ENCODE data around the gene KLRG1. TPM values are rescaled to one million over a fixed set of nuclear protein-coding genes. Genes with fewer than 3 reads are reported as not detected.

Gene KLRG1
- total and polyA plus RNA-seq, 4 donors = 0.95 to 2.8 (median 2.6) TPM

- TF ChIP-seq REST (IDR thresholded peaks at IDR 0.05) = no peak
These were observed 18.9 kb upstream of the KLRG1 start (continued) for GRCh38 chr12:8970432-8970831.

GRCh38 chr12:8980137-8980536 lies 9.2 kb upstream of the KLRG1 start:
- H3K36me3 ChIP-seq (ENCODE audit: control insufficient read depth in 4 of 4, insufficient read depth in 3 of 4, low read depth in 1 of 4, low read length in 3 of 4) = no peaks in the 10 kb centered on the region
- H3K9ac ChIP-seq (ENCODE audit: low read depth in 1 of 2, low read length in 2 of 2) = no peak overlapping the region
- no peaks in the 10 kb centered on the region for H3K27me3 ChIP-seq (ENCODE audit: control insufficient read depth in 4 of 4, insufficient read depth in 4 of 4, low read length in 3 of 4)
- no peak for TF ChIP-seq RXRA (IDR thresholded peaks at IDR 0.05)
- no peak for TF ChIP-seq EGR1 (IDR thresholded peaks at IDR 0.05; ENCODE audit: low read depth in 2 of 2)
- TF ChIP-seq SP1 (IDR thresholded peaks at IDR 0.05) = no peak
- peaks cover 0 to 4% (median under 1%) of the 10 kb centered on the region in 4 donors for H3K9me3 ChIP-seq (ENCODE audit: control insufficient read depth in 4 of 4, low read length in 3 of 4)
- H3K4me3 ChIP-seq (ENCODE audit: low read depth in 1 of 3, low read length in 3 of 3) = no peak overlapping the region
- DNase-seq (ENCODE audit: low spot score) = no peak
- H3K27ac ChIP-seq (ENCODE audit: low read depth in 1 of 2, low read length in 2 of 2) = no peak overlapping the region
- 91% methylated on average over 3 of the region's 3 CpGs for WGBS
- no peaks in the 10 kb centered on the region for H3K4me1 ChIP-seq (ENCODE audit: control insufficient read depth in 4 of 4, insufficient read depth in 4 of 4, low read length in 3 of 4)

- TF ChIP-seq ATF3 (IDR thresholded peaks at IDR 0.05) = no peak
- TF ChIP-seq REST (IDR thresholded peaks at IDR 0.05) = no peak
- TF ChIP-seq ZBTB33 (IDR thresholded peaks at IDR 0.05) = no peak
- TF ChIP-seq SP1 (IDR thresholded peaks at IDR 0.05) = no peak
- no peak for TF ChIP-seq FOXA1 (IDR thresholded peaks at IDR 0.05)
- no peak for TF ChIP-seq JUND (IDR thresholded peaks at IDR 0.05)
- no peak for TF ChIP-seq MAX (IDR thresholded peaks at IDR 0.05)
- no peak for TF ChIP-seq TAF1 (conservative IDR thresholded peaks at IDR 0.05)
- no peak for TF ChIP-seq EGR1 (IDR thresholded peaks at IDR 0.05; ENCODE audit: low read depth in 2 of 2)
- no peak for TF ChIP-seq NR2F2 (IDR thresholded peaks at IDR 0.05)
- TF ChIP-seq RXRA (IDR thresholded peaks at IDR 0.05) = no peak
- no peak overlapping the region for H3K27ac ChIP-seq (ENCODE audit: low read depth in 1 of 2, low read length in 2 of 2)
- no peak overlapping the region for H3K9ac ChIP-seq (ENCODE audit: low read depth in 1 of 2, low read length in 2 of 2)
- H3K4me3 ChIP-seq (ENCODE audit: low read depth in 1 of 3, low read length in 3 of 3) = no peak overlapping the region
- 81% methylated on average over 1 of the region's 1 CpG for WGBS
- no peak for DNase-seq (ENCODE audit: low spot score)
- H3K36me3 ChIP-seq (ENCODE audit: control insufficient read depth in 4 of 4, insufficient read depth in 3 of 4, low read depth in 1 of 4, low read length in 3 of 4) = no peaks in the 10 kb centered on the region
- H3K9me3 ChIP-seq (ENCODE audit: control insufficient read depth in 4 of 4, low read length in 3 of 4) = peaks cover 0 to 2% (median under 1%) of the 10 kb centered on the region in 4 donors
- H3K4me1 ChIP-seq (ENCODE audit: control insufficient read depth in 4 of 4, insufficient read depth in 4 of 4, low read length in 3 of 4) = peaks cover 0 to 3% (median 0%) of the 10 kb centered on the region in 4 donors
- no peaks in the 10 kb centered on the region for H3K27me3 ChIP-seq (ENCODE audit: control insufficient read depth in 4 of 4, insufficient read depth in 4 of 4, low read length in 3 of 4)
These were observed 4.1 kb upstream of the KLRG1 start for GRCh38 chr12:8985213-8985754.

All from liver (tissue), 9 donors.